ENCODE results near the gene ELN. TPM values are rescaled to one million over a fixed set of nuclear protein-coding genes. Genes with fewer than 3 reads are reported as not detected.

ELN gene
- total RNA-seq, 2 experiments from 2014 or later: not detected

GRCh38 chr7:73995330-73995729, 32.6 kb upstream of the ELN start:
- no peak overlapping the region for H3K27ac ChIP-seq (ENCODE audit: low read depth in 1 of 2, low read length in 2 of 2)
- CTCF ChIA-PET: no interaction called here
- H3K36me3 ChIP-seq (ENCODE audit: insufficient read depth, low read length): no peaks in the 10 kb centered on the region
- intact Hi-C loops (cut with DNase I, micrococcal nuclease): no loop called here
- Mint-ChIP-seq H3K4me3 (no peak overlapping the region), H3K4me1 (ENCODE audit: low read depth) (no peaks in the 10 kb centered on the region), H3K36me3 (ENCODE audit: low read depth) (no peaks in the 10 kb centered on the region), H3K27ac (no peak overlapping the region), H3K27me3 (peaks cover 15% of the 10 kb centered on the region), H3K9me3 (peaks cover 9% of the 10 kb centered on the region)
- TF ChIP-seq CTCF (IDR thresholded peaks at IDR 0.05): no peak
- H3K9me3 ChIP-seq (ENCODE audit: control insufficient read depth in 1 of 2, insufficient read depth in 1 of 2, low read length in 2 of 2): peaks cover 17 to 26% of the 10 kb centered on the region in 2 experiments
- H3K27me3 ChIP-seq (ENCODE audit: control insufficient read depth in 1 of 2, insufficient read depth in 2 of 2, low read length in 2 of 2): no peaks in the 10 kb centered on the region
- H3K4me3 ChIP-seq (ENCODE audit: low read length): no peak overlapping the region
- POLR2A ChIA-PET: no interaction called here
- DNase-seq (no peak), ATAC-seq (ENCODE audit: poor library complexity) (no peak)
- H3K4me1 ChIP-seq (ENCODE audit: insufficient read depth, low read length): no peaks in the 10 kb centered on the region

GRCh38 chr7:73995821-73996511, 32.0 kb upstream of the ELN start:
- H3K9me3 ChIP-seq (ENCODE audit: control insufficient read depth in 1 of 2, insufficient read depth in 1 of 2, low read length in 2 of 2): peaks cover 17 to 26% of the 10 kb centered on the region in 2 experiments
- ATAC-seq (ENCODE audit: poor library complexity) (no peak), DNase-seq (no peak)
- TF ChIP-seq CTCF (IDR thresholded peaks at IDR 0.05): no peak
- Mint-ChIP-seq H3K4me3 (no peak overlapping the region), H3K4me1 (ENCODE audit: low read depth) (no peaks in the 10 kb centered on the region), H3K9me3 (peaks cover 9% of the 10 kb centered on the region), H3K36me3 (ENCODE audit: low read depth) (no peaks in the 10 kb centered on the region), H3K27me3 (peaks cover 15% of the 10 kb centered on the region), H3K27ac (no peak overlapping the region)
- intact Hi-C loops (cut with DNase I, micrococcal nuclease): no loop called here
- ChIA-PET POLR2A (no interaction called here), CTCF (no interaction called here)
- no peak overlapping the region for H3K4me3 ChIP-seq (ENCODE audit: low read length)
- no peaks in the 10 kb centered on the region for H3K4me1 ChIP-seq (ENCODE audit: insufficient read depth, low read length)
- no peaks in the 10 kb centered on the region for H3K27me3 ChIP-seq (ENCODE audit: control insufficient read depth in 1 of 2, insufficient read depth in 2 of 2, low read length in 2 of 2)
- H3K36me3 ChIP-seq (ENCODE audit: insufficient read depth, low read length): no peaks in the 10 kb centered on the region
- H3K27ac ChIP-seq (ENCODE audit: low read depth in 1 of 2, low read length in 2 of 2): no peak overlapping the region

DNA sequence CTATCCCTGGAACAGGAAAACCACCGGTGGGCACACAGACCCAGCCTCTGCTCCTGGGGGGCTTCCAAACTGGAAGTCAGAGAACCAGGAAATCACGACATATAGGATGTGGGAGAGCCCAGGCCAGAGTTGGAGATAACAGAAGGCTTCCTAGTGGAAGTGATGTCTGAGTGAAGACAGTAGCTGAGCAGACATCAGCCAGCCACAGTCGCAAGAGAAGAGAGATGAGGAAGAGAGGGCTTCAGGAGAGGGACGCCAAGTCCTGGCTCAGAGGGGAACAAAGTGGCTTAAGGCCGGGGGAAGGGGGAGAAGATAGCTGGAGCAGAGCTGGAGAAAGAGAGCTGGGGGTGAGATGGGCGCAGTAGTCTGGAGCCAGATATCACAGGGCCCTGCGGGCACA, 30.9 kb upstream of the ELN start:
- H3K36me3 Mint-ChIP-seq (ENCODE audit: low read depth): no peaks in the 10 kb centered on the region
- ChIA-PET CTCF (no interaction called here), POLR2A (no interaction called here)
- H3K27ac ChIP-seq (ENCODE audit: low read depth in 1 of 2, low read length in 2 of 2): no peak overlapping the region
- H3K4me3 ChIP-seq (ENCODE audit: low read length): no peak overlapping the region
- no peak overlapping the region for H3K27ac Mint-ChIP-seq
- ATAC-seq (ENCODE audit: poor library complexity) (no peak), DNase-seq (no peak)
- TF ChIP-seq CTCF (IDR thresholded peaks at IDR 0.05): no peak
- no peaks in the 10 kb centered on the region for H3K4me1 ChIP-seq (ENCODE audit: insufficient read depth, low read length)
- H3K27me3 Mint-ChIP-seq: peaks cover 20% of the 10 kb centered on the region
- H3K4me1 Mint-ChIP-seq (ENCODE audit: low read depth): peaks cover 4% of the 10 kb centered on the region
- no peak overlapping the region for H3K4me3 Mint-ChIP-seq
- peaks cover 9% of the 10 kb centered on the region for H3K9me3 Mint-ChIP-seq
- peaks cover 17 to 22% of the 10 kb centered on the region in 2 experiments for H3K9me3 ChIP-seq (ENCODE audit: control insufficient read depth in 1 of 2, insufficient read depth in 1 of 2, low read length in 2 of 2)
- intact Hi-C loops (cut with DNase I, micrococcal nuclease): no loop called here
- no peaks in the 10 kb centered on the region for H3K36me3 ChIP-seq (ENCODE audit: insufficient read depth, low read length)
- H3K27me3 ChIP-seq (ENCODE audit: control insufficient read depth in 1 of 2, insufficient read depth in 2 of 2, low read length in 2 of 2): no peaks in the 10 kb centered on the region

Measured in CD4-positive, alpha-beta T cell (primary cell).